ENCODE results near the gene MAP3K9.
"Not testable (repeated sequence)": the region's sequence is repeated elsewhere in the genome, so short reads cannot be mapped to it uniquely, and the experiment has no call there.

MAP3K9 gene

GRCh38 chr14:70809225-70810219, at the start of gene MAP3K9:
Gene MAP3K9, minus strand, starts transcription at chr14:70809513. Its CDS starts 342 bp downstream, at chr14:70809171.
- DNase-seq, result peak; percentile 98 to 99

GRCh38 chr14:70858641-70859040, 49.3 kb upstream of the MAP3K9 start:
- DNase-seq, result no peak

GRCh38 chr14:70857496-70857890, 48.2 kb upstream of the MAP3K9 start:
- DNase-seq, result no peak

DNA sequence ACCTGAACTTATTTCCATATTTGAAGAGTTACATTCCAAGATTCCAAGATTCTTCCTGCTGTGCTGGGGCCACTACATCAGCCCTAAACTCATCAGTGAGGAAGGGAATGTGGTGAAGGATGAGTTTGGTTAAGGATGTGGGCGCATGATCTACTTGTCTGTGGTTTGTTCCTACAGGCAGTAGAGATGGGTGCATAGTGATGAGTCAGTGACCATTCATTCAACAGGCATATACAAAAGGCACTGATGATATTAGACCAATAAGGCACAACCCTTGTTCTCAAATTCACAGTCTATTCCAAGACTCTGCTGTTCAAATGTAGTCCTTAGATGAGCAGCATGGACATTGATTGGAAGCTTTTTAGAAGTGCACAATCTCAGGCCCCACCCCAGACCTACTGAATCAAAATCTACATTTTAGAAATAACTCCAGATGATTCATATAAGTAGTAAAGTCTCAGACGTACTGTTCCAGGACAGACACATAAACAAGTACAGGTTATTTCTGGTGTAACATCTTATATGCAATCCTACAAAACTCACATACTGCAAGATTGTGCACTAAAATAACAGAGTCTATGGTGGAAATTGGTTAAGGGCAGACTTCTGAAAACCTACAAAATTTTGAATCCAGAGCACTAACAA, 47.7 kb upstream of the MAP3K9 start:
- DNase-seq, result no peak

GRCh38 chr14:70855486-70855885, 46.2 kb upstream of the MAP3K9 start:
- no peak for DNase-seq

- not testable (repeated sequence) for DNase-seq
Observed at GRCh38 chr14:70853658-70854057, 44.3 kb upstream of the MAP3K9 start.

DNA sequence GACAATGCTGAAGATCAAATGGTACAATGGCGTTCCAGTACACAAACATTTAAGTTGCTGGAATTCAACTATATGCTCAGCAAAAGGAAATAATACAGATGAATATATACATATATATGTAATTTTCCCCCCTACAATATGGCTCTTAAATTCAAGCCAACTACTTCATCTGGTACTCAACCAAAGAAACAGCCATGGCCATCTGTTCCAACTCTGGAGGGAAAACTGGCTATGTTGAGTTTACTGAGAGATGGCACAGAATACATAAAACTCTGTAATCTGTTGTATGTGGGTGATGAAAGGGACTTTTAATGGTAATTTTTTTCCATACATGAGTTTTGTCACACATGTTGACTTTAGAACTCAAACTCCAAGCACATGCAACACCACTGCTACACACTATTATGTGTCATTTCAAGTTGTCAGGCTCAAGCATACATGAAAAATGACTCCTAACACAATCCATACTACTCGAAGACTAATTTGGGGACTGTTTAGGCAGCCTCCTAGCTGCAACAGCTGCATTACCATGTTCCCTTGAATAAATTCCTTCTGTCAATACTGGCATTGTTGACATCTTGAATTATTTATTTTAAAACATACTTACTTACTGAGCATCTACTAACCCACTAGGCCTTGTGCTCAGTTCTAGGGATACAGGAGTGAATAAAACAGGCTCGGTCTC, 38.2 kb upstream of the MAP3K9 start:
- no peak for DNase-seq

DNA sequence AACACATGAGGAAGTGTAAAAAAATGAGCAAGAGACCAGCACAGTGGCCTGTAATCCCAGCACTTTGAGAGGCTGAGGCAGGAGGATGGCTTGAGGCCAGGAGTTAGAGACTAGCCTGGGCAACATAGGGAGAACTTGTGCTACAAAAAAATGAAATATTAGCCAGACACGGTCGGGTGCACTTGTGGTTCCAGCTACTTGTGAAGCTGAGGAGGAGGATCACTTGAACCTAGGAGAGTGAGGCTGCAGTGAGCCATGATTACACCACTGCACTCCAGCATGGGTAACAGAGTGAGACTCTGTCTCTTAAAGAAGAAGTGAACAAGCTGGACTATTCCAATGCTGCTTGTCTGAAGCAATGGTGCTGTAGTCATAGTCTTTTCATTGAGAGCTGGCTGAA, 36.3 kb upstream of the MAP3K9 start:
- no peak for DNase-seq

DNA sequence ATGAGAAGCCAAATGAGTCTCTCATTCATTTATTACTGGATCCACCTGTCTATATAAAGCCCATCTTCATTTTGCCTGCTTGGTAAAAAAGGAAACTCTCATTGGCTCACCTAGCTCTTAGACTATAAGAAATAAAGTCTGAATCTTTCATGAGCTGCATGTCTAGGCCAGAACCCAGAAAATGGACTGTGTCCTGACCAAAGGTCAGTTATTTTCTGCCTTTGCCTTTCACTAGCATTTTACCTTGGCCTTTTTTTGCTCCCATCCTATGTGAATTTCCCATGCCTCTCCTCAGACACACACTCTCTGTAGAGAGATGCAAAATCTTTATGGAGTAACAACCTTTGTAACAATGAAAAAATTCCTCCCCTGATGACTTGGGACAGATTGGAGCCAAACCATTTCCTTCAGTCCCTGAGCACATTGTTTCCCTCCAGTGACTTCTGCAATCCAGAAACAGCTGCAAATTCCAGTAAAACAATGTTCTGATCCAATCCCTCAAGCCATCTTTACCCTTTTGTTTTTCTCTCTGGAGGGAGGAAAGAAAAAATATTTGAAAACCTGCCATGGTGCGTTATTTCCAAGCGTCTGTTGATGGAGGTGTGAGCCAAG, 33.6 kb upstream of the MAP3K9 start:
- no peak for DNase-seq

GRCh38 chr14:70838076-70838475, 28.8 kb upstream of the MAP3K9 start:
- no peak for DNase-seq

- no peak for DNase-seq
Observed at GRCh38 chr14:70836946-70837345, 27.6 kb upstream of the MAP3K9 start.

DNA sequence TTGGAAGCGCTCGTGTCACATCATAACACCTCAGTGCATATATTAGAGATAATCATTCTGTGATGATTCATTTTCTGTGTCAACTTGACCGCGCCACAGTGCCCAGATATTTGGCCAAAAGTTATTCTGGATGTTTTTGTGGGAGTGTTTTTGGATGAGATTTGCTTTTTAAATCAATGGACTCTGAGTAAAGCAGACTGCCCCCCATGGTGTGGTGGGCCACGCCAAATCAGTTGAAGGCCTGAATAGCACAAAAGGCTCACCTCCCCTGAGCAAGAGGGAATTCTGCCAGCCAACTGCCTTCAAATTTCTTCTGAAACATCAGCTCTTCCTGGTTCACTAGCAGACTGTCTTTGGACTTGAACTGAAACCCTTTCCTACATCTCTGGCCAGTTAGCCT, 24.6 kb upstream of the MAP3K9 start:
- no peak for DNase-seq

DNA sequence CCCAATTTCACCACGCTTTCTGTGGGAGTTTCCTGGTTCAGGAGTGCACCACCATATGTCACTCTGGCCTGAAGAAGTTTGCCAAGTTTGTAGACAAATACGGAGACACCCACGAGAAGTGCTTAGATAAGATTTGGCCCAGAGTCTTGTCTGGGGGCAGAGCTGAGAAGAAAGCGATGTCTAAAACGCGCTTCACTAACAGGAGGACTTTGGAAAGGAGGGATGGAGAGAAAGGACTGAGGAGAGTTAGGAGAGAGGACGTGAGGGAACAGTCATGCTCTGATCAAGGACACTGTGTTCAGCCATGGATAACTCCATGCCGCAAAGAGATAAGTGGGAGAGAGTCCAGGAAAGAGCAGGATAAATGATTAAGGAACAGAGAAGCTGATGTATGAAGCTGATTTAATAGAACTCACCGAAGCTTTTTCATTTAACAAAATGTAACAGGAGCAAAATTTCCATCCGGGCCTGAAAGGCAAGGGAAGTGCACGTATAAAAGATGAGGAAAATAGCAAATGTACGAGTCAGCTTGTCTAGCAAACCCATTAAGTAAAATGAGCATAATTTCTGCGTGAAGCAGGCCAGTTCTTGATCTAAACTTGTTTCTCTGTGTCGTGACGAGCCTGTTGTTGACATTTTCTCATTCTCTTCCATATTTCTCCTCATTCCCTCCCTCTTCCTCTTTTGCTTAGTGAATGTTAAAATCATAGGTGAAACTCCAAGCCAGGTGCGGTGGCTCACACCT, 23.4 kb upstream of the MAP3K9 start:
- DNase-seq, result no peak

DNA sequence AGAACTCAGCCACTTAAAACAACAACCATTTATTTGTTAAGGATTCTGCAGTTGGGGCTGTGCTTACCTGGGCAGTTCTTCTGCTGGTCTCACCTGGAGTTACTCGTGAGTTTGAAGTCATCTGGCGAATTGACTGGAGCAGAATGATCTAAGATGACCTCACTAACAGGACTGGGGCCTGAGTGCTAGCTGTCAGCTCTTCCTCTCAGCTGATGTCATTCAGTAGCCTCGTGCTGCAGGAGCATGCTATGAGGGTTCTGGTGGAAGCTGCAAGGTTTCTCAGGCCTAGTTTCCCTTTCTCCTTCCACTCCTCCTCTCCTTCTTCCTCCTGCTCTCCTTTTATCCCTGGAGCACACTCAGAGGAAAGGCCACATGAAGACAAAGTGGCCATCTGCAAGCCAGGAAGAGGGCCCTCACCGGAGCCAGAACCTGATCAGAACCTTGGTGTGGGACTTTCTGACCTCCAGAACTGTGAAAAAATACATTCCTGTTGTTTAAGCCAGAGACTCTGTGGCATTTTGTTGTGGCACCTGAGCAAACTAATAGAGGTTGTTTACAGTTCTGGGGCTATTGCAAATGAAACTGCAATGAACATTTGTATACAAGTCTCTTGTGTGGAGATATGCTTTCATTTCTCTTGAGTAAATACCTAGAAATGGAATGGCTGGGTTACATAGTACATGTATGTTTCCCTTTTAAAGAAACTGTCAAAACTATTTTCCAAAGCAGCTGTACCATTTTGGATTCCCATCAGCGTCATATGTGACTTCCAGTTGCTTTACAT, 21.9 kb upstream of the MAP3K9 start:
- DNase-seq, result no peak

GRCh38 chr14:70828188-70828587, 18.9 kb upstream of the MAP3K9 start:
- DNase-seq, result no peak

DNA sequence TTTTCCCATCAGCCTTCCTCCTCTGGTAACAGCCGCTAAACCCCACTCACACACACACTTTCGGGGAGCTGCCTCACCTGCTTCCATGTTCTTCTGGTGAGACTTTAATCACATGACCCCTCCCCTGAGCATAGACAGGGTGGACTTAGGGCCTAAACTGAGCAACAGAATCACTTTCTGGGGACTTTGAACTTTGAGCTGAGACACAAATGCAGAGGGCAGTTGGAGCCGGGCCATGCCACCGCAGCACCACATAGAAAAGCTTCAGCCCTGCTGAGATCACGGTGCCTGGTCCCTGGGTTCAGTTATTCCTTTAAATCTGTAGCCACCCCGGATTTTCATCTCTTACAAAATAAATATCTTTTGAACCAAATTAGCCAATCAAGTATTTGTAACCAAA, 18.4 kb upstream of the MAP3K9 start:
- no peak for DNase-seq

DNA sequence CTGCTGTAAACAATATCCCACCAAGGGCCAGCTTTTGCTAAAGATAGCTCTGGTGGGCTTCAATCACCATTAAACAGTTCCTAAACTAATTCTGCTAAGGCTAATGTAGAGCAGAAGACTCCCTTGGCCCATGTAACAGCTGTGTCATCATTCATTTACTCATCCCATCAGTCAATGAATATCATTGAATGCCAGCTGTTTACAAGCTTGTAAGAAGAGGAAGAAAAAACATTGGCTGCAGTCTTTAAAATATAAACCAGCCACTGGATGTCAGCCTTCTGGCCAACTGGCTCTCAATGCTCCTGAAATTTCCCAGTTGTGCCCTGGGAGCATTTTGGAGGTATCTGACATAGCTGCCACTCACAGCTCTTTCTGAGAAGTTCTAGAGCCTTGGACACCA, 18.0 kb upstream of the MAP3K9 start:
- DNase-seq, result no peak

GRCh38 chr14:70823281-70823680, 14.0 kb upstream of the MAP3K9 start:
- no peak for DNase-seq

DNA sequence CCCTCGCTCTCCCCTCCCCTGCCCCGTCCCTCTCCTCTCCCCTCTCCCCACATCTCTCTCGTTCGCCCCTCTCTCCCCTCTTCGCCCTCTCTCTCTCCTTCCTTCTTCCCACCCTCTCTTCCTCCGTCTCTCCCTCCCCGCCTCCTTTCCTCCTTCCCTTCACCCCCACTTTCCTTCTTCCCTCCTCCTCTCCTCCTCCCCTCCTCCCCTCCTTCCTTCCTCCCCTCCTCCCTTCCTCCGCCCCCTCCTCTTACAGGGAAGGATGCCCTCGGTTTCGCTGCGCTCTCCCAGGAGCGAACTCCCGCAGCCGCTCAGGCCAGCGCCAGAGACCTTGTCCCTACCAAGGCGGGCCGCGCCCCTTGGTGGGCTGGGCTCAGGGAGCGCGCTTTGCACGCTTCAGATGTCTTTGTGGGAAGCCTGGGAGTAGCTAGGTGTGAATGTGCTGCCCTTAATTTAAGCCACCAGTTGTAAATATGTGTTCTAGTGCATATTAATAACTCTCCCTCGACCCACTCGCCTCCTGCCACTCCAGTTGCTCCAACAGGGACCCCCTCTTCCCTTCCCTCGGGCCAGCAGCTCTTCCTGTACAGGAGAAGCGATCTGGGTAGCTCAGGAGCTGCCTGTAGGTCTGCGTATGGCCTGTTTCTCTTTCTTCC, 13.3 kb upstream of the MAP3K9 start:
- DNase-seq, result peak in 1 of 2 experiments; percentile 32

GRCh38 chr14:70821584-70822529, 12.5 kb upstream of the MAP3K9 start:
- peak; percentile 30 to 38 for DNase-seq
